ENCODE data around the gene LBH. TPM values are rescaled to one million over a fixed set of nuclear protein-coding genes. Genes with fewer than 3 reads are reported as not detected.

The LBH gene
- total and polyA plus RNA-seq, 2 experiments from 2014 or later = 17.5 to 30.3 TPM

GRCh38 chr2:30229596-30229995 is 1.7 kb upstream of the LBH start:
- Histone ChIP-seq H3K79me2 (replicated peaks; ENCODE audit: insufficient read depth) (peaks cover 15% of the 10 kb centered on the region), H3K27me3 (ENCODE audit: insufficient read depth) (peaks cover 37% of the 10 kb centered on the region), H3K9me2 (ENCODE audit: insufficient read depth) (no peaks in the 10 kb centered on the region), H3K4me2 (no peak overlapping the region), H4K20me1 (replicated peaks; ENCODE audit: insufficient read depth) (0 out of 2 replicates have a peak, but pooled peaks cover 8% of the 10 kb centered on the region), H3K4me3 (no peak overlapping the region), H2AFZ (no peak overlapping the region), H3K27ac (ENCODE audit: low read depth) (no peak overlapping the region), H3K4me1 (ENCODE audit: insufficient read depth) (peaks cover 20% of the 10 kb centered on the region), H3F3A (replicated peaks; ENCODE audit: low read depth) (0 out of 2 replicates have a peak, but pooled peaks cover 3% of the 10 kb centered on the region), H3K36me3 (ENCODE audit: insufficient read depth) (no peaks in the 10 kb centered on the region)
- Mint-ChIP-seq H3K4me3 (peak overlapping the region; percentile 48; the same call in 1 of the 3 replicates), H3K36me3 (ENCODE audit: low read depth) (peaks cover 3% of the 10 kb centered on the region; the same call in 1 of the 3 replicates), H3K4me1 (peaks cover 29% of the 10 kb centered on the region), H3K27me3 (ENCODE audit: insufficient read depth, low read depth, poor library complexity) (peaks cover 27% of the 10 kb centered on the region), H3K27ac (no peak overlapping the region), H3K9me3 (no peaks in the 10 kb centered on the region)
- no peak for TF ChIP-seq JUNB (IDR thresholded peaks at IDR 0.05; ENCODE audit: unreplicated experiment)
- TF ChIP-seq REST (IDR thresholded peaks at IDR 0.05; ENCODE audit: unreplicated experiment) = no peak
- TF ChIP-seq EZH2 (IDR thresholded peaks at IDR 0.05; ENCODE audit: low read depth, unreplicated experiment) = no peak
- TF ChIP-seq EZH2phosphoT487 (IDR thresholded peaks at IDR 0.05; ENCODE audit: unreplicated experiment) = no peak
- TF ChIP-seq ETS1 (IDR thresholded peaks at IDR 0.05) = no peak
- TF ChIP-seq CREB1 (CRISPR knock-in tag; IDR thresholded peaks at IDR 0.05; ENCODE audit: low read depth) = no peak
- TF ChIP-seq CTCF (conservative IDR thresholded peaks at IDR 0.05; ENCODE audit: low read depth in 2 of 2) = no peak
- TF ChIP-seq STAT1 (IDR thresholded peaks at IDR 0.05; ENCODE audit: unreplicated experiment) = no peak
- TF ChIP-seq NANOG (IDR thresholded peaks at IDR 0.05; ENCODE audit: borderline replicate concordance) = no peak
- TF ChIP-seq ZNF114 (CRISPR knock-in tag; IDR thresholded peaks at IDR 0.05) = no peak
- TF ChIP-seq ZNF331 (CRISPR knock-in tag; IDR thresholded peaks at IDR 0.05; ENCODE audit: low read depth) = no peak
- no peak for TF ChIP-seq ZNF462 (CRISPR knock-in tag; IDR thresholded peaks at IDR 0.05)
- no peak for TF ChIP-seq POLR2AphosphoS5 (IDR thresholded peaks at IDR 0.05; ENCODE audit: low read depth)
- ATAC-seq = no peak
- DNase-seq (ENCODE audit: low spot score) = no peak
